SK-N-SH (cell line): ENCODE results near the gene C1orf216. TPM values are rescaled to one million over a fixed set of nuclear protein-coding genes. Genes with fewer than 3 reads are reported as not detected.

Experiments used
- CTCF ChIA-PET: fragments of 300-600, 350-600 bp; formaldehyde crosslinking; extraction: SDS; loops from one replicate; lab custom pipeline; 2021; lab: Yijun Ruan, JAX
- POLR2A ChIA-PET: fragments of 350-600 bp; sonication (Branson Sonifier 250); formaldehyde crosslinking; extraction: SDS; loops from one replicate; lab custom pipeline; 2020; ENCODE audit warnings: antibody characterized with exemption, inconsistent platforms; lab: Yijun Ruan, JAX
- DNase-seq: peaks from one replicate; pipeline ENCODE4 v3.0.0; 2012
- H2AFZ ChIP-seq: fragments of 200-600 bp; sonication (generic); 2 replicates; pipeline ENCODE4 v1.8.1; 2016; ENCODE audit warnings: antibody characterized with exemption, mild to moderate bottlenecking, low read depth
- H3F3A ChIP-seq: fragments of 200-600 bp; sonication (generic); replicated peaks from 2 replicates; pipeline ENCODE3; 2016; ENCODE audit warnings: antibody characterized with exemption, mild to moderate bottlenecking; ENCODE audit not compliant: insufficient read depth
- H3K27ac ChIP-seq, 2 experiments: fragments of 200-500 bp in 1 of 2; fragments of 200-600 bp in 1 of 2; sonication (Bioruptor generic) in 1 of 2; sonication (generic), shearing (Covaris generic) in 1 of 2; 2 replicates each; pipeline versions ENCODE4 v1.5.1 to v1.6.1; 2014 to 2016; ENCODE audit warnings: low read depth in 2 of 2, inconsistent platforms in 1 of 2, low read length in 1 of 2, mild to moderate bottlenecking in 1 of 2, mixed read lengths in 1 of 2
- H3K27me3 ChIP-seq: fragments of 200-600 bp; sonication (generic), shearing (Covaris generic); 2 replicates; pipeline ENCODE4 v1.6.1; 2016; ENCODE audit warnings: mixed run types; ENCODE audit not compliant: insufficient read depth
- H3K36me3 ChIP-seq, 2 experiments: fragments of 200-500 bp in 1 of 2; fragments of 200-600 bp in 1 of 2; sonication (Bioruptor generic) in 1 of 2; sonication (generic) in 1 of 2; replicated peaks in 1 of 2; 2 replicates each; pipeline versions ENCODE3 to v1.5.1; 2014 to 2016; ENCODE audit warnings: low read length in 1 of 2, mild to moderate bottlenecking in 1 of 2; ENCODE audit not compliant: insufficient read depth in 2 of 2, control insufficient read depth in 1 of 2
- H3K4me1 ChIP-seq, 2 experiments: fragments of 200-500 bp in 1 of 2; fragments of 200-600 bp in 1 of 2; sonication (Bioruptor generic) in 1 of 2; sonication (generic), shearing (Covaris generic) in 1 of 2; 2 replicates each; pipeline versions ENCODE4 v1.5.1 to v1.6.1; 2014 to 2016; ENCODE audit warnings: low read depth in 1 of 2, low read length in 1 of 2, mixed run types in 1 of 2; ENCODE audit not compliant: insufficient read depth in 2 of 2, control insufficient read depth in 1 of 2
- H3K4me2 ChIP-seq: fragments of 200-600 bp; sonication (generic), shearing (Covaris generic); 2 replicates; pipeline ENCODE4 v1.6.1; 2017; ENCODE audit warnings: mixed run types
- H3K4me3 ChIP-seq, 2 experiments: fragments of 200-500 bp in 1 of 2; fragments of 200-600 bp in 1 of 2; sonication (Bioruptor generic) in 1 of 2; sonication (generic), shearing (Covaris generic) in 1 of 2; 2 replicates each; pipeline versions ENCODE4 v1.5.1 to v1.8.1; 2014 to 2016; ENCODE audit warnings: low read depth in 2 of 2, inconsistent platforms in 1 of 2, low read length in 1 of 2, mild to moderate bottlenecking in 1 of 2, mixed read lengths in 1 of 2, moderate library complexity in 1 of 2
- H3K79me2 ChIP-seq: fragments of 200-600 bp; sonication (generic); 2 replicates; pipeline ENCODE4 v1.8.1; 2017; ENCODE audit warnings: mild to moderate bottlenecking; ENCODE audit not compliant: insufficient read depth
- H3K9ac ChIP-seq: fragments of 200-600 bp; sonication (generic); 2 replicates; pipeline ENCODE4 v1.6.1; 2017; ENCODE audit warnings: mixed run types
- H3K9me2 ChIP-seq: fragments of 200-600 bp; sonication (generic); 2 replicates; pipeline ENCODE4 v1.6.1; 2017; ENCODE audit warnings: mixed run types
- H3K9me3 ChIP-seq: fragments of 200-600 bp; sonication (generic); 2 replicates; pipeline ENCODE4 v1.6.1; 2017; ENCODE audit warnings: mixed run types, mild to moderate bottlenecking, moderate library complexity
- H4K20me1 ChIP-seq: fragments of 200-600 bp; sonication (generic); 2 replicates; pipeline ENCODE4 v1.6.1; 2017; ENCODE audit warnings: mild to moderate bottlenecking, mixed run types; ENCODE audit not compliant: insufficient read depth
- CHD2 ChIP-seq: fragments of 150-350 bp; IDR thresholded peaks from 2 replicates; pipeline ENCODE4 v1.6.1; 2018; ENCODE audit warnings: low read length; ENCODE audit not compliant: partially characterized antibody
- EP300 ChIP-seq, 2 experiments: IDR thresholded peaks; 2 replicates each; pipeline versions ENCODE4 v1.4.0 to v1.6.1; 2012; ENCODE audit warnings: borderline replicate concordance in 1 of 2, low read depth in 1 of 2, low read length in 1 of 2
- FOSL2 ChIP-seq: IDR thresholded peaks from 2 replicates; pipeline ENCODE4 v1.4.0; 2012; ENCODE audit warnings: low read depth, mild to moderate bottlenecking, moderate library complexity, borderline replicate concordance
- FOXJ3 ChIP-seq: sonication (generic); formaldehyde crosslinking; IDR thresholded peaks from 2 replicates; pipeline ENCODE4 v1.5.1; 2020; ENCODE audit warnings: mild to moderate bottlenecking, missing genetic modification reagents
- FOXM1 ChIP-seq: IDR thresholded peaks from 2 replicates; pipeline ENCODE4 v1.4.0; 2012; ENCODE audit warnings: low read depth, mild to moderate bottlenecking
- JUND ChIP-seq: IDR thresholded peaks from 2 replicates; pipeline ENCODE4 v1.4.0; 2012
- MAX ChIP-seq: IDR thresholded peaks from 2 replicates; pipeline ENCODE4 v1.4.0; 2012; ENCODE audit warnings: low read depth
- MEF2A ChIP-seq: IDR thresholded peaks from 2 replicates; pipeline ENCODE4 v1.4.0; 2012; ENCODE audit warnings: low read depth, borderline replicate concordance
- PBX3 ChIP-seq: IDR thresholded peaks from 2 replicates; pipeline ENCODE4; 2012
- POLR2AphosphoS5 ChIP-seq: IDR thresholded peaks from 2 replicates; pipeline ENCODE4 v1.6.1; 2012; ENCODE audit warnings: low read depth, low read length
- RAD21 ChIP-seq: IDR thresholded peaks from 2 replicates; pipeline ENCODE4 v1.6.1; 2012; ENCODE audit warnings: mild to moderate bottlenecking, low read length
- RCOR1 ChIP-seq: fragments of 150-350 bp; IDR thresholded peaks from 2 replicates; pipeline ENCODE4 v1.6.1; 2017; ENCODE audit warnings: antibody characterized with exemption, low read length
- RFX5 ChIP-seq: IDR thresholded peaks from 2 replicates; pipeline ENCODE4 v1.6.1; 2012; ENCODE audit warnings: mild to moderate bottlenecking, improper control_type of control experiment, low read length
- SMC3 ChIP-seq: IDR thresholded peaks from 2 replicates; pipeline ENCODE4 v1.6.1; 2012; ENCODE audit warnings: low read depth, low read length, improper control_type of control experiment
- TCF12 ChIP-seq: IDR thresholded peaks from 2 replicates; pipeline ENCODE4 v1.4.0; 2012
- TEAD4 ChIP-seq: IDR thresholded peaks from 2 replicates; pipeline ENCODE4 v1.4.0; 2012; ENCODE audit warnings: mild to moderate bottlenecking, borderline replicate concordance; ENCODE audit not compliant: insufficient read depth
- USF2 ChIP-seq: fragments of 150-350 bp; IDR thresholded peaks from 2 replicates; pipeline ENCODE4 v1.6.1; 2017; ENCODE audit warnings: antibody characterized with exemption, low read length, low read depth, borderline replicate concordance
- YY1 ChIP-seq: IDR thresholded peaks from 2 replicates; pipeline ENCODE4 v1.4.0; 2012; ENCODE audit warnings: low read depth, mild to moderate bottlenecking
- WGBS: methylation state at CpG from one replicate; pipeline ENCODE4 v1.1.6; 2017; ENCODE audit warnings: low lambda C conversion rate; 5-methylcytosine and 5-hydroxymethylcytosine counted together
- polyA plus RNA-seq, 3 experiments: library from polyadenylated mRNA; depleted of rRNA; stranded (reverse); fragments of >200 nt; gene quantifications; 2 replicates each; pipeline ENCODE4 v1.2.3, GENCODE V29; 2012

The C1orf216 gene
- polyA plus RNA-seq, 1 of the 3 experiments (the other 2 are of a cell fraction): 20.0 TPM

GRCh38 chr1:35764283-35764682 lies 45.6 kb upstream of the C1orf216 start:
- no peak for DNase-seq
- Histone ChIP-seq H3F3A (peaks cover 10% of the 10 kb centered on the region), H2AFZ (peak overlapping the region; percentile 52; the same call in 1 of the 2 replicates), H4K20me1 (no peaks in the 10 kb centered on the region), H3K36me3 (peaks cover 8 to 20% of the 10 kb centered on the region in 2 experiments), H3K9me3 (no peaks in the 10 kb centered on the region), H3K27me3 (no peaks in the 10 kb centered on the region), H3K27ac (no peak overlapping the region), H3K9ac (no peak overlapping the region), H3K9me2 (no peaks in the 10 kb centered on the region), H3K4me2 (0 out of 2 replicates have a peak overlapping the region, but pooled peaks have one; percentile 45), H3K79me2 (peaks cover 60% of the 10 kb centered on the region), H3K4me3 (no peak overlapping the region; a peak in 1 of 4 replicates), H3K4me1 (peaks cover 4 to 7% of the 10 kb centered on the region in 2 experiments; a peak in 2 of 4 replicates)
- WGBS: 98% methylated on average over 3 of the region's 3 CpGs
- ChIA-PET CTCF (interaction anchor here (1.0 to 1.2 kb wide), 2 partner anchors 38 to 195 kb away, joined by 3 read pairs; no protein-coding TSS in a partner anchor), POLR2A (no interaction called here)
- TF ChIP-seq JUND (no peak), SMC3 (no peak), YY1 (no peak), RAD21 (no peak), TCF12 (no peak), MEF2A (no peak), EP300 (IDR thresholded peaks at IDR 0.05; ENCODE audit: borderline replicate concordance in 1 of 2, low read depth in 1 of 2, low read length in 1 of 2) (no peak), PBX3 (no peak), USF2 (no peak), MAX (no peak), FOSL2 (no peak), TEAD4 (no peak), POLR2AphosphoS5 (no peak), FOXM1 (no peak), RCOR1 (no peak)

GRCh38 chr1:35763201-35763600 lies 44.5 kb upstream of the C1orf216 start:
- Histone ChIP-seq H3K4me1 (peaks cover 0 to 7% of the 10 kb centered on the region in 2 experiments; a peak in 1 of 4 replicates), H3K36me3 (peaks cover 16 to 20% of the 10 kb centered on the region in 2 experiments), H3K9me2 (no peaks in the 10 kb centered on the region), H3K79me2 (peaks cover 51% of the 10 kb centered on the region), H3K27ac (no peak overlapping the region), H3K27me3 (no peaks in the 10 kb centered on the region), H3K9ac (no peak overlapping the region), H3K4me2 (no peak overlapping the region), H2AFZ (peak overlapping the region; percentile 53; the same call in 1 of the 2 replicates), H4K20me1 (no peaks in the 10 kb centered on the region), H3K9me3 (no peaks in the 10 kb centered on the region), H3K4me3 (no peak overlapping the region), H3F3A (peaks cover 6% of the 10 kb centered on the region)
- no peak for TF ChIP-seq FOXJ3 (CRISPR knock-in tag)
- no peak for TF ChIP-seq RFX5
- no peak for TF ChIP-seq CHD2
- no peak for TF ChIP-seq MAX
- CTCF ChIA-PET: interaction anchor here (1.2 to 2.5 kb wide), 2 partner anchors 37 to 194 kb away, joined by 3 to 5 read pairs; no protein-coding TSS in a partner anchor
- DNase-seq: no peak
- POLR2A ChIA-PET: no interaction called here
